Thymus (tissue), 11 donors: ENCODE data around the gene USH2A. TPM values are rescaled to one million over a fixed set of nuclear protein-coding genes. Genes with fewer than 3 reads are reported as not detected.

ENCODE experiments used
- DNase-seq, 9 donors: peaks; one replicate each; pipeline ENCODE4 v3.0.0-alpha.2; 2013; ENCODE audit warnings: low spot score in 9 of 9, low read depth in 6 of 9, missing footprints in 1 of 9
- H3K27ac ChIP-seq, 2 donors: one replicate each; pipeline ENCODE4 v1.5.1; 2013; ENCODE audit warnings: control low read depth in 1 of 2, low read depth in 1 of 2, low read length in 1 of 2, mild to moderate bottlenecking in 1 of 2, moderate library complexity in 1 of 2
- H3K27me3 ChIP-seq, 2 donors: one replicate each; pipeline ENCODE4 v1.5.1; 2013; ENCODE audit warnings: low read length in 1 of 2; ENCODE audit not compliant: control insufficient read depth in 2 of 2, insufficient read depth in 1 of 2
- H3K36me3 ChIP-seq, 2 donors: one replicate each; pipeline ENCODE4 v1.5.1; 2013; ENCODE audit warnings: low read length in 1 of 2, mild to moderate bottlenecking in 1 of 2, moderate library complexity in 1 of 2; ENCODE audit not compliant: control insufficient read depth in 2 of 2, insufficient read depth in 2 of 2
- H3K4me1 ChIP-seq, 2 donors: one replicate each; pipeline ENCODE4 v1.5.1; 2013; ENCODE audit warnings: low read length in 2 of 2; ENCODE audit not compliant: control insufficient read depth in 2 of 2, insufficient read depth in 2 of 2
- H3K4me3 ChIP-seq, 2 donors: one replicate each; pipeline ENCODE4 v1.5.1; 2013; ENCODE audit warnings: low read length in 2 of 2, control low read depth in 1 of 2, mild to moderate bottlenecking in 1 of 2
- H3K9me3 ChIP-seq, 2 donors: one replicate each; pipeline ENCODE4 v1.5.1; 2013; ENCODE audit warnings: low read length in 1 of 2, mild to moderate bottlenecking in 1 of 2; ENCODE audit not compliant: control insufficient read depth in 2 of 2, insufficient read depth in 1 of 2
- WGBS: extraction: QIAGEN DNeasy Blood & Tissue Kit; methylation state at CpG from one replicate; pipeline ENCODE4 v1.1.7; 2013; 5-methylcytosine and 5-hydroxymethylcytosine counted together
- polyA plus RNA-seq: library from polyadenylated mRNA; stranded (reverse); fragments of 200-250 nt; gene quantifications from one replicate; pipeline ENCODE4 v1.2.3, GENCODE V29; 2013
- total RNA-seq: library from RNA; stranded (reverse); fragments of 120-200 nt; gene quantifications from one replicate; pipeline ENCODE4 v1.2.4, GENCODE V29; 2013
- donor health status: healthy.

USH2A gene
- total and polyA plus RNA-seq, 2 donors: 0.09 to 0.14 TPM

DNA sequence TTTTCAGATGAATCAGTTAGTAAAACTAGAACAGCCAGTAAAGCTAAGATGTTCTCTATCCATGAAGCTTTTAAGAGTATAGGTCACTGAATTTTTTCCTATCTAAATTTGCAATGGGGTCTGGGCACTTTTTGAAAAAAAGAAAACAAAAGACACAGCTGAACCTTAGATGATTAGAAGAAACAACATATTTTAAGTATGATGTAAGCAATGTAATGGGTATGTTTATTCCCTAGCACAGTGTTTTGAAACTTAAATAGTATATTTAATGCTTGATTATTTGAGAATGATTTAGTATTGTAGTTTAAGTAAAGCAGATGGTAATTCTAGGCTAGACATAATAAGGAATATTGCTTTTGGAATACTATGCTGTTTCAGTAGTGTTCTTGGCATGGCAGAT is 819.9 kb downstream of the USH2A start:
- H3K27me3 ChIP-seq: no peaks in the 10 kb centered on the region
- no peaks in the 10 kb centered on the region for H3K9me3 ChIP-seq
- H3K36me3 ChIP-seq: no peaks in the 10 kb centered on the region
- no peak overlapping the region for H3K27ac ChIP-seq
- H3K4me1 ChIP-seq: no peaks in the 10 kb centered on the region
- DNase-seq: no peak
- H3K4me3 ChIP-seq: no peak overlapping the region

DNA sequence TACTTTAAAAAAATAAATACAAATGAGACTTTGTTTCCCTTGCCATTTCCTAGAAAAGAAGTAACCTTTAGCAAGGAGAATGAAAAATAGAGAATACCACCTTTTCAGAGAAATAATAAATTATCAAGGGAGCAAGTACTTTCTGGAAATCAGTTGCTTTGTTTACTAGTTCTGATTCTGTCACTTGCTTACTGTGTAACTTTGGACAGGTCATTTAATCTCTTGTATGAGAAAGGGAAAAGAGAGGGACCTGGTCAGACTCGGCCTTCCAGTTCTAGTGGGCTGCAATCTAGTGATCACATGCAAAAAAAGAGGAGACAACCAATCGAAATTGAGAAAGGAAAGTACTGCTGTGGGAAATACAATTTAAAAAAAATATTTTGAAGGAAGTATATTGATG is 822.0 kb downstream of the USH2A start:
- peaks cover 0 to 2% of the 10 kb centered on the region in 2 donors for H3K36me3 ChIP-seq

DNA sequence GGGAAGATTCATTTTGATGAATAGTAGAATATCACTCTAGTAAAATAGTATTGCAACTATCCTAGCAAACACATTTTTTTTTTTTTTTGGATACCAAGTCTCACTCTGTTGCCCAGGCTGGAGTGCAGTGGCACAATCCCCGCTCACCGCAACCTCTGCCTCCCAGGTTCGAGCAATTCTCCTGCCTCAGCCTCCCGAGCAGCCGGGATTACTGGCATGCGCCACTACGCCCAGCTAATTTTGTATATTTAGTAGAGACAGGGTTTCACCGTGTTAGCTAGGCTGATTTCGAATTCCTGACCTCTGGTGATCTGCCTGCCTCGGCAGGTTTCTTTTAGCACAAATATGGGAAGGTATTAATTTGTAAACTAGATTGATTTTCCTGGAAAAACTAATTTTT is 822.4 kb downstream of the USH2A start:
- no peaks in the 10 kb centered on the region for H3K9me3 ChIP-seq
- no peak overlapping the region for H3K4me3 ChIP-seq
- 99% methylated on average over 10 of the region's 10 CpGs for WGBS
- H3K4me1 ChIP-seq: no peaks in the 10 kb centered on the region
- H3K27ac ChIP-seq: no peak overlapping the region
- H3K36me3 ChIP-seq: peaks cover 0 to 2% of the 10 kb centered on the region in 2 donors
- no peak for DNase-seq
- H3K27me3 ChIP-seq: no peaks in the 10 kb centered on the region

More for the DNA sequence above, 822.0 kb downstream of the USH2A start:
- DNase-seq: no peak
- no peak overlapping the region for H3K4me3 ChIP-seq
- H3K27me3 ChIP-seq: no peaks in the 10 kb centered on the region
- H3K27ac ChIP-seq: no peak overlapping the region
- H3K9me3 ChIP-seq: no peaks in the 10 kb centered on the region
- no peaks in the 10 kb centered on the region for H3K4me1 ChIP-seq
- 90% methylated on average over 2 of the region's 2 CpGs for WGBS

GRCh38 chr1:215600258-215600792 is 822.9 kb downstream of the USH2A start:
- H3K4me1 ChIP-seq: no peaks in the 10 kb centered on the region

DNA sequence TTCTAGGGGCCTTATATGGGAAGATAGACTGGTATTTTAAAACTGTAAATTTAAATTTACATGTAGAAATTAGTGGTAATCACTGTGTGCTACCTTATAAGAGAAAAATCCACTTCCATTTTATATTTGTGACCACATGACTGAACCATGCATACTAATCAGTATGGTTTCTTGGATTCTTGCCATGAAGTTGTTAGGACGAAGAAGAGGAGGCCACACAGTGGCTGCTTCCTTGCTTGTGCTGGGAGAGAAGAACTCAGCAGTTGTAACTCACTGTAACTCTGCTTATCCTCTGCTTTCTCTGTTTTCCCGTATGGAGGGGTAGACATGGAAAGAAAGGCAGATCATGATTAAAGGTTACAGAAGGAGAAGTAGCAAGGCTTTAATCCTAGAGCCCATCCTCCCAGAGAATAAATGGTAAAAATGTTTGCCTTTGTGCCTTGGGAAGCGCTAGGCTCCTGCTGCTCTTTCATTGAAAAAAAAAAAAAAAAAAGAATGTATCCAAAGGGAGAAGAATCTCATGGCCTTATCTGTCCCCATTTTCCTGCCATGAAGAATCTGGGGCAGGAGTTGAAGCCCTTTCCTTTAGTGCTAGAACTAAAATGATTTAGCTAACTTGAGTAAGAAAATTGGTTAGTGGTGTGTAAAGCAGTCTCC is 823.7 kb downstream of the USH2A start:
- Histone ChIP-seq H3K27me3 (no peaks in the 10 kb centered on the region), H3K36me3 (peaks cover 0 to 2% of the 10 kb centered on the region in 2 donors), H3K27ac (no peak overlapping the region), H3K9me3 (no peaks in the 10 kb centered on the region), H3K4me3 (no peak overlapping the region), H3K4me1 (no peaks in the 10 kb centered on the region)
- DNase-seq: no peak
- 94% methylated on average over 3 of the region's 3 CpGs for WGBS

More at GRCh38 chr1:215600258-215600792, 822.9 kb downstream of the USH2A start:
- peak in 1 of 9 donors; percentile 2 for DNase-seq
- Histone ChIP-seq H3K27me3 (no peaks in the 10 kb centered on the region), H3K27ac (no peak overlapping the region), H3K36me3 (peaks cover 0 to 2% of the 10 kb centered on the region in 2 donors), H3K4me3 (no peak overlapping the region), H3K9me3 (no peaks in the 10 kb centered on the region)

GRCh38 chr1:215597961-215598360 is 825.3 kb downstream of the USH2A start:
- no peak for DNase-seq
- no peak overlapping the region for H3K4me3 ChIP-seq
- H3K36me3 ChIP-seq: peaks cover 0 to 2% of the 10 kb centered on the region in 2 donors
- no peak overlapping the region for H3K27ac ChIP-seq
- no peaks in the 10 kb centered on the region for H3K9me3 ChIP-seq
- no peaks in the 10 kb centered on the region for H3K27me3 ChIP-seq
- no peaks in the 10 kb centered on the region for H3K4me1 ChIP-seq

DNA sequence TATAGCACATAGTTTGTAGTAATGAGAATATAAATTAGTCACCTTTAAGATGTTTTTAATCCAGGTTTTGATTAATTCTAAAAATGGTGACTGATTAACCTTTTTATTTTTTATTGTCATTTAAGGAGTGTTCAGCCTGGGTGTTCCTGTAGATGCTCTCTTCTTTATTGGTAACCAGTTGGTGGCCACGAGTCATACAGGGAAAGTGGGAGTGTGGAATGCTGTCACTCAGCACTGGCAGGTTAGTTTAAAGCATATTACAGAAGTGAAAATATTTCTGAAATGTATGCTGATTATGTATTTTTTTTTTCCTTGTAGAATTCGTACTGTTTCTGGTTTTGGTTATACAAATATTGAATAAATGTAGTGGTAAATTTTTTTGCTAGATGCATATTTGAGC is 828.0 kb downstream of the USH2A start:
- WGBS: 97% methylated on average over 2 of the region's 2 CpGs
- no peak overlapping the region for H3K27ac ChIP-seq
- H3K9me3 ChIP-seq: no peaks in the 10 kb centered on the region
- DNase-seq: no peak
- peaks cover 0 to 2% of the 10 kb centered on the region in 2 donors for H3K36me3 ChIP-seq
- no peak overlapping the region for H3K4me3 ChIP-seq
- H3K27me3 ChIP-seq: no peaks in the 10 kb centered on the region
- H3K4me1 ChIP-seq: no peaks in the 10 kb centered on the region

- Histone ChIP-seq H3K9me3 (no peaks in the 10 kb centered on the region), H3K36me3 (peaks cover 0 to 2% of the 10 kb centered on the region in 2 donors), H3K4me3 (no peak overlapping the region), H3K4me1 (no peaks in the 10 kb centered on the region), H3K27me3 (no peaks in the 10 kb centered on the region), H3K27ac (no peak overlapping the region)
- WGBS: 92% methylated on average over 3 of the region's 3 CpGs
- DNase-seq: no peak
Measured at GRCh38 chr1:215594640-215595039, 828.6 kb downstream of the USH2A start.

GRCh38 chr1:215590779-215591491 is 832.3 kb downstream of the USH2A start:
- no peaks in the 10 kb centered on the region for H3K4me1 ChIP-seq

More at GRCh38 chr1:215590779-215591491, 832.3 kb downstream of the USH2A start:
- 97% methylated on average over 4 of the region's 4 CpGs for WGBS
- Histone ChIP-seq H3K27ac (no peak overlapping the region), H3K27me3 (no peaks in the 10 kb centered on the region), H3K4me3 (no peak overlapping the region), H3K9me3 (no peaks in the 10 kb centered on the region), H3K36me3 (no peaks in the 10 kb centered on the region)
- no peak for DNase-seq
